HEK293T (cell line): Measurements from ENCODE around the gene GLMN.

ENCODE experiments used
- ELF4 ChIP-seq: fragments of 450-650 bp; IDR thresholded peaks from 2 replicates; pipeline ENCODE4 v1.6.1; 2017; ENCODE audit warnings: antibody characterized with exemption
- FOXA1 ChIP-seq: fragments of 450-650 bp; IDR thresholded peaks from 2 replicates; pipeline ENCODE4 v1.6.1; 2016; ENCODE audit warnings: mild to moderate bottlenecking
- FOXM1 ChIP-seq: fragments of 450-650 bp; IDR thresholded peaks from 2 replicates; pipeline ENCODE4 v1.6.1; 2017; ENCODE audit warnings: mild to moderate bottlenecking, borderline replicate concordance
- HDGF ChIP-seq: fragments of 450-650 bp; IDR thresholded peaks from 2 replicates; pipeline ENCODE4 v1.6.1; 2017; ENCODE audit warnings: antibody characterized with exemption, borderline replicate concordance
- LEF1 ChIP-seq: fragments of 450-650 bp; IDR thresholded peaks from 2 replicates; pipeline ENCODE4 v1.6.1; 2017; ENCODE audit warnings: mild to moderate bottlenecking, borderline replicate concordance
- TF ChIP-seq, protein P1 (sequence below): fragments of 450-650 bp; IDR thresholded peaks from 2 replicates; pipeline ENCODE4 v1.6.1; 2016

DNA sequence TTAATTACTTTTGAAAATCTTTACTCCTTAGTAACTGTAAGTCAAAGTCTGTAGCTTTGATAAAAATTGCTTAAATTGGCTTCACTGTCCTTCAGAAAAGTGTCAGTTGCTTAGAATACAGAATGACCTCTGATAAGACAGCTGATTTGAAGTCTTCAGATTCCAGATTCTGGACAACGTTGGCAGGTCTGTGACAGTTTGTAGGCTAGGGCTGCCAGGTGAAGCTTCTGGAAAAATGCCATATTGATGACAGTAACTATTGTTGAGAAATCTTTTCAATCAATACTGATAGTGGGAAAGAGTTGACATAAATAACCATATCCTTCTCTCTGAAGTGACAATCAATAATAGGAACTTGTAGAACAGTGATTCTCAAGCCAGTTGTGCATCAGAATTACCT, 41.4 kb upstream of the GLMN start:
- no peak for TF ChIP-seq HDGF
- TF ChIP-seq FOXM1 = no peak
- TF ChIP-seq, protein P1, sequence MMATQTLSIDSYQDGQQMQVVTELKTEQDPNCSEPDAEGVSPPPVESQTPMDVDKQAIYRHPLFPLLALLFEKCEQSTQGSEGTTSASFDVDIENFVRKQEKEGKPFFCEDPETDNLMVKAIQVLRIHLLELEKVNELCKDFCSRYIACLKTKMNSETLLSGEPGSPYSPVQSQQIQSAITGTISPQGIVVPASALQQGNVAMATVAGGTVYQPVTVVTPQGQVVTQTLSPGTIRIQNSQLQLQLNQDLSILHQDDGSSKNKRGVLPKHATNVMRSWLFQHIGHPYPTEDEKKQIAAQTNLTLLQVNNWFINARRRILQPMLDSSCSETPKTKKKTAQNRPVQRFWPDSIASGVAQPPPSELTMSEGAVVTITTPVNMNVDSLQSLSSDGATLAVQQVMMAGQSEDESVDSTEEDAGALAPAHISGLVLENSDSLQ = no peak
- TF ChIP-seq LEF1 = no peak
- TF ChIP-seq FOXA1 = no peak
- TF ChIP-seq ELF4 = no peak
